HG03097 (cell line): Measurements from ENCODE around the gene AMDHD2.
"Not testable (repeated sequence)": the region's sequence is repeated elsewhere in the genome, so short reads cannot be mapped to it uniquely, and the experiment has no call there.

Experiments
- ATAC-seq: cut with Tn5 transposase; IDR thresholded peaks from one replicate; pipeline ENCODE4 v1.9.1; 2021; ENCODE audit not compliant: unreplicated experiment, low FRiP score

The AMDHD2 gene

GRCh38 chr16:2531696-2532493 is 11.7 kb downstream of the AMDHD2 start:
- peak; percentile 69 for ATAC-seq

- no peak for ATAC-seq
Measured at GRCh38 chr16:2532494-2533141, 12.4 kb downstream of the AMDHD2 start.

GRCh38 chr16:2533142-2533755 is 13.1 kb downstream of the AMDHD2 start:
- ATAC-seq: not testable (repeated sequence)

DNA sequence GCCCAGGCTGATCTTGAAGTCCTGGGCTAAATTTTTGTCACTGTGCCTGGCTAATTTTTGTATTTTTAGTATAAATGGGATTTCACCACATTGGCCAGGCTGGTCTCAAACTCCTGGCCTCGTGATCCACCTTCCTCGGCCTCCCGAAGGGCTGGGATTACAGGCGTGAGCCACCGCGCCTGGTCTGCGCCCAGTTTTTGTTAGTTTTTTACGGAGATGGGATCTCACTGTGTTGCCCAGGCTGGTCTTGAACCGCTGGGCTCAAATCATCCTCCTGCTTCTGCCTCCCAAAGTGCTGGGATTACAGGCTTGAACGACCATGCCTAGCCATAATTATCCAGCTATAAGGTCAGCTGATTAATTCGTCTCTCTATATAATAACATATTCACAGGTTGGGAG is 13.7 kb downstream of the AMDHD2 start:
- ATAC-seq: no peak

DNA sequence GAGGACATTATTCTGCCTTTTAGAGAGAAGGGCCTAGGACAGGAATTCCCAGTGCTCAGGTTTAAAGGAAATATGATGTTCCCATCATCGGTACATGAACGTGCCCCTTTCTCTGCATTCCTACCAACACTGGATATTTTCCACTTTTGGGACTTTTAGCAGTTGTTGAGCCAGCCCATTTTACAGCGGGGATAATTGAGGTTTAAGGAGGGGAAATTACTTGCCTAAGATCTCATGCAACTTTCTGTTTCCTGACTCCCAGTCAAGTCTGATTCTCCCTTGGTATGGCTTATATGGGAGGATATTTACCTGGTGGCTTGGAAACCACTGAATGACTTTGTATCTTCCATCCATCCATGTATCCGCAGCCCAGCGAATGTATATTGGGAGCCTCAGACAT is 14.2 kb downstream of the AMDHD2 start:
- ATAC-seq: not testable (repeated sequence)

- ATAC-seq: no peak
Measured at GRCh38 chr16:2535625-2536013, 15.4 kb downstream of the AMDHD2 start.

DNA sequence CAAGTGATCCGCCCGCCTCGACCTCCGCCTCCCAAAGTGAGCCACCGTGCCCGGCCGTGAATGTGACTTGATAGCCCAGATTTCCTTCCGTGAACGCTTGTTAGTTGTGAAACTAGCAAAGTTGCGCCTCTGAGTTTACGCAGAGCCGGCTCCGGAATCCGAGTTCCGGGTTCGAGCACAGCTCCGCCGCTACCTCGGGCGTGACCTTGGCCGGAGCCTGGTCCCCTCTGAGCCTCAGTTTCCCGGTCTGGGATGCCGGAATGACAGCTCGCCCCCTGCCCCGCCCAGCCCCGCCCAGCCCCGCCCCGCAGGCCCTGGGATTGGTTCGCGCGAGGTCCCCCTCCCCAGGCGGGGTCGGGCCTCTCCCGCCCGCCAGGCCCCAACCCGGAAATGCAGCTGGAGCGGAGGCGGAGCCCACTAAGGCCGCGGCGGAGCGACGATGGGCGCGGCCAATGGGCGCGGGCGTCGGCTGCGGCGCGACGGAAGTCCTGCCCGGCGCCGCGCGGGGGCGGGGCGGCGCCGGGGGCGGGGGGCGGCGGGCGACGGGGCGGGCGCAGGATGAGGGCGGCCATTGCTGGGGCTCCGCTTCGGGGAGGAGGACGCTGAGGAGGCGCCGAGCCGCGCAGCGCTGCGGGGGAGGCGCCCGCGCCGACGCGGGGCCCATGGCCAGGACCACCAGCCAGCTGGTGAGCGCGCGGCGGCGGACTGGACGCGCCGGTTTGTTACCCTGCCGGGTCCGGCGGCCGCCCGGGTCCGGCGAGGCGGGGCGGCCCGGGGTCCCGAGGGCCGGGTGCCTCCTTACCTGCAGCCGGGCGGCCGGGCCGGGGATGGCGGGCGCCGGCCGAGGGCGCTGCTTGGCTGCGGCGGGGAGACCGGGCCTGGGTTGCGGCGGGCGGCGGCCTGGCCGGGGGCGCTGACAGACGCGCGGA is 17.5 kb downstream of the AMDHD2 start, which contains the start of gene PDPK1:
Gene PDPK1, plus strand, starts transcription at position 571 of the 929 bp plus-strand sequence. Its CDS starts 92 bp downstream, at position 663.
- ATAC-seq: peak; percentile 82

DNA sequence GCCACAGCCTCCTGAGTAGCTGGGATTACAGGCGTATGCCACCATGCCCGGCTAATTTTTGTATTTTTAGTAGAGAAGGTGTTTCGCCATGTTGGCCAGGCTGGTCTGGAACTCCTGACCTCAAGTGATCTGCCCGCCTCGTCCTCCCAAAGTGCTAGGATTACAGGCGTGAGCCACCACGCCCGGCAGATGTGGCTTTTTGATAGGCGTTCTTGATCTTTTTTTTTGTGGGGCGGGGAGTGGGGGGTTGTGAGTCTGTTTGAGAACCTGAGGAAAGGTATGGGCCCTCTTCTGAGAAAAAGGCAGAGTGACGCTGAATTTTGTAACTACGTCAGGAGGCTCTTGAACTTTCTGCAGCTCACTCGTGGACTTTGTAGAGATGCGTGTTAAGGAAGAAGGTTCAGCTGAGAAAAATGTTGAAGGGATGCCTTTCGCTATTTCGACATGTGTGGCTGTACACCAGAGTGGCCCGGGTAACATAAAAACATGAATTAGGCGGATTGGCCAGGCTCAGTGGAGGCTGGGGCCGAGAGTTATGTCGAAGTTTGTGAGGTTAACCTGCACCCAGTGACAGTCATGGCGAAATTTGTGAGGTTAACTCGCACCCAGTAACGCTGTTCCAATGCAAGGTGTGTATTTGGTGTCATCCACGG is 19.1 kb downstream of the AMDHD2 start:
- ATAC-seq: not testable (repeated sequence)

DNA sequence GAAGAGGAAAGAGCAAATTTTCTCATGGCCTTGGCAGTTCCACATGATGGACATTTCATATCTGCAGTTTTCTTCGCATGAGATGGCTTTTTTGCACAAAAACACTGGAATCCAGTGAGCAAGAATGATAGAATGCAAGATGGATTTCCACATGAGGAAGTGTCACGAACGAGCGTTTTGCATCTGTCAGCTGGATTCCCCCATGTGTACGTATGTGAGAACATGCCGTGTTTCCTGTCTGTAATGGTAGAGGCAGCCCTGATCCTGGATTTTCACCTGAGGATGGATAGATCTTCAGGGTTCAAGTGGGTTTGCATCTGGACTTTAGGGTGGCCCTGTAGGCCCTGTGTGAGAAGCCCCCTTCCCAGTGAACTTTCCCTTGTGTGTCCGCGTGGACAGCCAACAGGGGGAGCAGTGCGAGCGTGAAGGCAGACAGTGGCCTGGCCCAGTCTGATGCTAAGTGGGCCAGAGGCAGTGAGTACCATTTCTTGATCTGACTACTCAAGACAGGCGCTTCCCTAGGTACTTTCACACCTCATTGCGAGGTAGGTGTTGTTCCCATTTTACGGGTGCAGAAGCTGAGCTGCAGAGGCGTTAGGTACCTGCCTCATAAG is 19.8 kb downstream of the AMDHD2 start:
- ATAC-seq: not testable (repeated sequence)

- ATAC-seq: not testable (repeated sequence)
Measured at GRCh38 chr16:2540912-2541311, 20.7 kb downstream of the AMDHD2 start.

GRCh38 chr16:2541409-2541808 is 21.2 kb downstream of the AMDHD2 start:
- not testable (repeated sequence) for ATAC-seq

DNA sequence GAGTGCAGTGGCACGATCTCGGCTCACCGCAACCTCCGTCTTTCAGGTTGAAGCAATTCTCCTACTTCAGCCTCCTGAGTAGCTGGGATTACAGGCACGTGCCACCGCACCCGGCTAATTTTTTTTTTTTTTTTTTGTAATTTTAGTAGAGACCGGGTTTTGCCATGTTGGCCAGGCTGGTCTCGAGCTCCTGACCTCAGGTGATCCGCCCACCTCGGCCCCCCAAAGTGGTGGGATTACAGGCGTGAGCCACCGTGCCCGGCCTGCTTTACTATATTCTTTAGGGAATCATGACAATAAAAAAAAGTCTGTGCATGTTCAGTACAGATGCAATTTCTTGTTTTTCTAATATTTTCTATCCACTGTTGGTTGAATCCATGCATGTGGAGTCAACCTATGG is 23.6 kb downstream of the AMDHD2 start:
- ATAC-seq: not testable (repeated sequence)

DNA sequence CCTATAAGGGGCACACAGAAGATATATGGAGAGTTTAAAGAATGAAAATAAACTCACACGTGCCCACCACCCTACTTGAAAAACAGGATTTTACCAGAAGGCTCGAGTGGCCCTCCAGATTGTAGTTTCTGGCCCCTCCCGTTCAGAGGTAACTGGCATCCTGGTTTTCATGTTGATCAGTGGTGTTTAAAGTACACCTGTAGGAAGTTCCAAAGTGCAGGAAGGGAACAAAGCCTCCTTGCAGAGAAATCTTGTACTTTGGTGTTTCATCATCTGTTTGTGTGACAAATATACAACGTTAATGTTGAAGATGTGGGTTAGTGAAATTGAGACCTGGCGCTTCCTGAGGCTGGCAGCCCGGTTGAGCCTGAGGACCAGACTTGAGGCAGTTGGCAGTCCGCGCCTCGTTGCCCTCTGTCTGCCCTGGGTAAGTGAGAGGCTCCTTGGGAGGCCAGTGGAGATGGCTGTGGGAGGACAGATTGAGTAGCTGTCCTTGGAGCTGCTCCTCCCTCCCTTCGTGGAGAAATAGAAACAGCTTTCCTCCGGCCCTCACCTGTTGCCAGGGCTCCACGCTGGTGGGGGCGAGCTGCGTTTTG is 30.2 kb downstream of the AMDHD2 start:
- ATAC-seq: not testable (repeated sequence)

GRCh38 chr16:2551420-2551889 is 31.3 kb downstream of the AMDHD2 start:
- not testable (repeated sequence) for ATAC-seq

GRCh38 chr16:2554709-2555425 is 34.7 kb downstream of the AMDHD2 start:
- ATAC-seq: not testable (repeated sequence)

DNA sequence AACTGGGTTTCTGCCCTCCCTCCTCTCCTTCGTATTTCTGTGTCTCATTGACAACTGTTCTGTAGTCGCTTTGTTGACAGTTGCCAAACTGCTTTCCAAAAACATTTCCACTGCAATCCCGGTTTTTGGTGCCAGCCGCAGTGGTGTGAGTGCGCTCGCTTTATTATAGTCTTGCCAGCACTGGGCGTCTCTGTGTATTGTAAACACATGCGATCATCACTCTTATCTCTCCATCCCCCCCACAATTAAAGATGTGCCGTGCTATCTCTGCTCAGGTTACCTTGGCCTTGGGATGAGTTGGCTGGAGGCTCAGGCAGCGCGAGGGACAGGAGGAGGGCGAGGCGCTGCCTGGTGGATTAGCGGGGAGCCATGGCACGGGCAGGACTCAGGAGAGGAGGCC is 37.0 kb downstream of the AMDHD2 start:
- not testable (repeated sequence) for ATAC-seq

DNA sequence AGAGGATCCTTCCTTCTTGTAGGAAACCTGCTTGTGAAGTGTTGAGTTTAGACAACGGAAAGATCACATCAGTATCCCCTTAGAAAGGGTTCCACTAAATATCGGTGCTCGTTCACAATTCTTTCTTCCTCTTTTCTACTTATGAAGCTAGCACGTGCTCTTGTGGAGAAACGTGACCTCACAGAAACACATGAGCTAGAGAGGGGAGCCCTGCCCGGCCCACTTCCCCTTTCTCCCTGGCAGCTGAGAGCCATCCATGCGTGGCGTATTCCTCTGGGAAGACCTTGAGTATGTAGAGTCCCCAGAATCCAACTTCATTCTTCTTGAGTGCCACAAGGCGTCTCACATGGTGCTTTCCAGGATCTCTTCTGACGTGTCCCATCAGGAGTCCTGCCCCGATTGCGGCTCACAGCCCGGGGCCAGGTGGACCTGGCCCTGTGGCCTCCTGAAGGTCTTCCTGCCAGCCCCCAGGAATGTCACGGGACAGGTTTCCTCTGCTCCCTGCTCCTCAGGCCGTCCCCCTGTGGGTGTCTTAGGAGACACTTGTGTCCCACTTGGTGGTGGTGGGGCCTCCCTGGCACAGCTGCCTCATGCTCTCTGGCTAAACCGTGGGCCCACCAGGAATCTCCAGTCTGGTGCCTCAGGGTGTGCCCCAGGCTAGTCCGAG is 40.1 kb downstream of the AMDHD2 start:
- ATAC-seq: peak; percentile 44

GRCh38 chr16:2560798-2561133 is 40.6 kb downstream of the AMDHD2 start:
- peak; percentile 44 for ATAC-seq
